ENCODE results near the gene MPZL2. TPM values are rescaled to one million over a fixed set of nuclear protein-coding genes. Genes with fewer than 3 reads are reported as not detected.

MPZL2 gene
- total and polyA plus RNA-seq, 9 of the 15 experiments (the other 6 are each of a cell fraction or from before 2014, with no cell fraction given), result 0.09 to 0.28 (median 0.18) TPM; not detected in 2

- H3K27ac ChIP-seq (ENCODE audit: extremely low read depth, low read depth, low read length), result no peak overlapping the region
- H3K4me3 ChIP-seq, result no peak overlapping the region
- POLR2A ChIA-PET, result no interaction called here
- no peaks in the 10 kb centered on the region for H4K20me1 ChIP-seq (replicated peaks; ENCODE audit: control insufficient read depth, insufficient read depth, low read length)
- H3K79me2 ChIP-seq (ENCODE audit: control insufficient read depth, insufficient read depth, low read length), result no peaks in the 10 kb centered on the region
- no peak overlapping the region for H2AFZ ChIP-seq (ENCODE audit: low read depth, low read length)
- no peaks in the 10 kb centered on the region for H3K9me1 ChIP-seq (ENCODE audit: control insufficient read depth, insufficient read depth, low read length)
- FAIRE-seq (no peak), DNase-seq (ENCODE audit: extremely low read depth in 1 of 4, low spot score in 3 of 4) (no peak), ATAC-seq (no peak)
- H3K9me3 ChIP-seq (replicated peaks; ENCODE audit: control insufficient read depth, insufficient read depth, low read depth, low read length), result no peaks in the 10 kb centered on the region
- no peaks in the 10 kb centered on the region for H3K4me1 ChIP-seq (replicated peaks in 1 of 2; ENCODE audit: control insufficient read depth in 2 of 2, insufficient read depth in 2 of 2, low read length in 2 of 2)
- BruUV-seq (replicated peaks), result no TSS peak
- H3K36me3 ChIP-seq (ENCODE audit: control insufficient read depth, insufficient read depth, low read length), result no peaks in the 10 kb centered on the region
- H3K9ac ChIP-seq (ENCODE audit: insufficient read depth in 1 of 2, low read depth in 2 of 2, low read length in 2 of 2), result no peak overlapping the region
- intact Hi-C loops (cut with micrococcal nuclease) (loop anchor here (1.0 kb wide), 1 partner anchor 65 kb away; no protein-coding TSS in a partner anchor), in situ Hi-C loops (cut with MboI) (no loop called here)
- CTCF ChIA-PET (ENCODE audit: low intra/inter-chr PET ratio), result interaction anchor here (1.1 to 1.6 kb wide), 2 partner anchors 64 to 262 kb away, joined by 4 to 5 read pairs; no protein-coding TSS in a partner anchor
- H3K27me3 ChIP-seq (ENCODE audit: control insufficient read depth in 2 of 2, insufficient read depth in 2 of 2, low read length in 2 of 2), result 0 out of 5 replicates have a peak, but pooled peaks cover 2 to 7% of the 10 kb centered on the region in 2 experiments
- WGBS (ENCODE audit: insufficient coverage, low coverage, missing lambda C conversion rate), result 0% methylated on average over 2 of the region's 2 CpGs
- H3K4me2 ChIP-seq (ENCODE audit: insufficient read depth, low read length), result no peak overlapping the region
- TF ChIP-seq, protein P1, sequence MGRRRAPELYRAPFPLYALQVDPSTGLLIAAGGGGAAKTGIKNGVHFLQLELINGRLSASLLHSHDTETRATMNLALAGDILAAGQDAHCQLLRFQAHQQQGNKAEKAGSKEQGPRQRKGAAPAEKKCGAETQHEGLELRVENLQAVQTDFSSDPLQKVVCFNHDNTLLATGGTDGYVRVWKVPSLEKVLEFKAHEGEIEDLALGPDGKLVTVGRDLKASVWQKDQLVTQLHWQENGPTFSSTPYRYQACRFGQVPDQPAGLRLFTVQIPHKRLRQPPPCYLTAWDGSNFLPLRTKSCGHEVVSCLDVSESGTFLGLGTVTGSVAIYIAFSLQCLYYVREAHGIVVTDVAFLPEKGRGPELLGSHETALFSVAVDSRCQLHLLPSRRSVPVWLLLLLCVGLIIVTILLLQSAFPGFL (CRISPR knock-in tag; IDR thresholded peaks at IDR 0.05), result no peak
Observed at GRCh38 chr11:118226781-118227180, 37.3 kb downstream of the MPZL2 start.

DNA sequence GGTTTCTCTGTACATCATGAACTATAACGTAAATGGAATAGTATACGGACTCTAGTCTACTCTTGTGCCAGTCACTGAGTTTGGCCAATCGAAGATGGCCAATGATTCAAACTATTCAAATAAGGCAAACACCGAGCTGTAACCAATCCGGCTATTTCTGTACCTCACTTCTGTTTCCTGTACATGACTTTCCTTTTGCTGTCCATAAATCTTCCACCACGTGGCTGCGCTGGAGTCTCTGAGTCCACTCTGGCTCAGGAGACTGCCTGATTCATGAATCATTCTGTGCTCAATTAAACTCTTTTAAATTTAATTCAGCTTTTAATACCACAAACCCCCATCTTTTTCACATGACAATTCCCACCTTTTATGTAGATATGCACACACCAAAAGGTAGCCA is 37.8 kb downstream of the MPZL2 start:
- Histone ChIP-seq H3K27ac (ENCODE audit: extremely low read depth, low read depth, low read length) (no peak overlapping the region), H3K27me3 (ENCODE audit: control insufficient read depth in 2 of 2, insufficient read depth in 2 of 2, low read length in 2 of 2) (peaks cover 2 to 11% of the 10 kb centered on the region in 2 experiments; a peak in 3 of 5 replicates), H3K36me3 (ENCODE audit: control insufficient read depth, insufficient read depth, low read length) (no peaks in the 10 kb centered on the region), H3K9ac (ENCODE audit: insufficient read depth in 1 of 2, low read depth in 2 of 2, low read length in 2 of 2) (no peak overlapping the region), H2AFZ (ENCODE audit: low read depth, low read length) (no peak overlapping the region), H3K4me1 (replicated peaks in 1 of 2; ENCODE audit: control insufficient read depth in 2 of 2, insufficient read depth in 2 of 2, low read length in 2 of 2) (no peaks in the 10 kb centered on the region), H3K9me1 (ENCODE audit: control insufficient read depth, insufficient read depth, low read length) (no peaks in the 10 kb centered on the region), H4K20me1 (replicated peaks; ENCODE audit: control insufficient read depth, insufficient read depth, low read length) (no peaks in the 10 kb centered on the region), H3K4me2 (ENCODE audit: insufficient read depth, low read length) (no peak overlapping the region), H3K9me3 (replicated peaks; ENCODE audit: control insufficient read depth, insufficient read depth, low read depth, low read length) (no peaks in the 10 kb centered on the region), H3K4me3 (no peak overlapping the region), H3K79me2 (ENCODE audit: control insufficient read depth, insufficient read depth, low read length) (no peaks in the 10 kb centered on the region)
- CTCF ChIA-PET (ENCODE audit: low intra/inter-chr PET ratio), result interaction anchor here (0.7 to 1.6 kb wide), 3 partner anchors 64 to 263 kb away, joined by 3 to 5 read pairs (median 4); no protein-coding TSS in a partner anchor
- WGBS (ENCODE audit: insufficient coverage, low coverage, missing lambda C conversion rate), result 9% methylated on average over 7 of the region's 7 CpGs
- no peak for FAIRE-seq
- in situ Hi-C loops (cut with MboI) (no loop called here), intact Hi-C loops (cut with micrococcal nuclease) (loop anchor here (1.0 kb wide), 1 partner anchor 65 kb away; no protein-coding TSS in a partner anchor)
- BruUV-seq (replicated peaks), result no TSS peak
- peak in 1 of 4 experiments; percentile 34 for DNase-seq (ENCODE audit: extremely low read depth in 1 of 4, low spot score in 3 of 4)
- POLR2A ChIA-PET, result no interaction called here
- peak; percentile 33; the same call in 1 of the 3 replicates for ATAC-seq
- TF ChIP-seq, protein P2, sequence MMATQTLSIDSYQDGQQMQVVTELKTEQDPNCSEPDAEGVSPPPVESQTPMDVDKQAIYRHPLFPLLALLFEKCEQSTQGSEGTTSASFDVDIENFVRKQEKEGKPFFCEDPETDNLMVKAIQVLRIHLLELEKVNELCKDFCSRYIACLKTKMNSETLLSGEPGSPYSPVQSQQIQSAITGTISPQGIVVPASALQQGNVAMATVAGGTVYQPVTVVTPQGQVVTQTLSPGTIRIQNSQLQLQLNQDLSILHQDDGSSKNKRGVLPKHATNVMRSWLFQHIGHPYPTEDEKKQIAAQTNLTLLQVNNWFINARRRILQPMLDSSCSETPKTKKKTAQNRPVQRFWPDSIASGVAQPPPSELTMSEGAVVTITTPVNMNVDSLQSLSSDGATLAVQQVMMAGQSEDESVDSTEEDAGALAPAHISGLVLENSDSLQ (IDR thresholded peaks at IDR 0.05), result peak; percentile 73
- TF ChIP-seq RAD21 (CRISPR knock-in tag; conservative IDR thresholded peaks at IDR 0.05 in 1 of 2, IDR thresholded peaks at IDR 0.05 in 1 of 2) (peak; percentile 62 to 67), GABPA (tag; conservative IDR thresholded peaks at IDR 0.05; ENCODE audit: low read depth) (no peak), SIX5 (IDR thresholded peaks at IDR 0.05; ENCODE audit: borderline replicate concordance in 1 of 2, insufficient read depth in 1 of 2, low read depth in 1 of 2, low read length in 2 of 2) (no peak), ZNF589 (CRISPR knock-in tag; IDR thresholded peaks at IDR 0.05; ENCODE audit: low read depth) (0 out of 2 replicates have a peak, but pooled peaks have one; percentile 30), SREBF2 (CRISPR knock-in tag; IDR thresholded peaks at IDR 0.05) (no peak), MYC (IDR thresholded peaks at IDR 0.05; ENCODE audit: low read depth, low read length) (peak; percentile 47; the same call in 1 of the 2 replicates), MYC (CRISPR knock-in tag; IDR thresholded peaks at IDR 0.05; ENCODE audit: borderline replicate concordance, low read depth) (no peak), ZFP91 (CRISPR knock-in tag; IDR thresholded peaks at IDR 0.05) (no peak), SIN3B (IDR thresholded peaks at IDR 0.05; ENCODE audit: low read depth) (no peak)

Measured in K562 (cell line).